Body of pancreas (tissue), 4 donors: Measurements from ENCODE around the gene THAP6. TPM values are rescaled to one million over a fixed set of nuclear protein-coding genes. Genes with fewer than 3 reads are reported as not detected.
"Not testable (repeated sequence)": the region's sequence is repeated elsewhere in the genome, so short reads cannot be mapped to it uniquely, and the experiment has no call there.

Experiments used
- ATAC-seq: fragments of 150-250 bp; one replicate; pipeline ENCODE4 v1.9.1; 2016
- DNase-seq, 4 donors: peaks; one replicate each; pipeline ENCODE4 v3.0.0-alpha.2; 2019
- H3K27ac ChIP-seq, 4 donors: fragments of 200-600 bp; sonication (generic); 1 replicate in 3 of 4; 2 replicates in 1 of 4; pipeline versions ENCODE4 v1.5.1 to v1.6.1; 2016 to 2019; ENCODE audit warnings: mild to moderate bottlenecking in 1 of 4, mixed read lengths in 1 of 4, moderate library complexity in 1 of 4
- H3K27me3 ChIP-seq, 2 donors: fragments of 200-600 bp; sonication (generic); one replicate each; pipeline ENCODE4 v1.6.0; 2016; ENCODE audit warnings: mild to moderate bottlenecking in 1 of 2
- H3K36me3 ChIP-seq, 2 donors: fragments of 200-600 bp; sonication (generic); replicated peaks in 1 of 2; 2 replicates each; pipeline ENCODE4 v1.5.1; 2016; ENCODE audit warnings: low read depth in 2 of 2; ENCODE audit not compliant: insufficient read depth in 1 of 2
- H3K4me1 ChIP-seq: fragments of 200-600 bp; sonication (generic); one replicate; pipeline ENCODE4 v1.6.0; 2016
- H3K4me3 ChIP-seq, 2 donors: fragments of 200-600 bp; sonication (generic); 1 replicate in 1 of 2; 2 replicates in 1 of 2; pipeline ENCODE4 v1.5.1; 2016 to 2019
- H3K9me3 ChIP-seq, 3 donors: fragments of 200-600 bp; sonication (generic); 1 replicate in 2 of 3; 2 replicates in 1 of 3; pipeline ENCODE4 v1.5.1; 2016
- CTCF ChIP-seq, 7 experiments: fragments of 450-650 bp in 4 of 7; fragments of 200-600 bp in 3 of 7; sonication (generic) in 3 of 7; IDR thresholded peaks; one replicate each; pipeline ENCODE4 v1.5.1; 2016 to 2019; ENCODE audit warnings: antibody characterized with exemption in 7 of 7
- POLR2A ChIP-seq, 3 donors: fragments of 450-650 bp; IDR thresholded peaks; one replicate each; pipeline ENCODE4 v1.6.1; 2016; ENCODE audit warnings: antibody characterized with exemption in 3 of 3, mild to moderate bottlenecking in 2 of 3
- WGBS, 2 donors: methylation state at CpG; one replicate each; pipeline ENCODE4 v1.1.5; 2017; 5-methylcytosine and 5-hydroxymethylcytosine counted together
- intact Hi-C: fragments of 100-400 bp; cut with DNase I; formaldehyde crosslinking; loops from one replicate; pipeline ENCODE4 v1.15.1; 2023
- total RNA-seq, 2 donors: library from RNA; depleted of rRNA; stranded (reverse); fragments of >200 nt; gene quantifications; one replicate each; pipeline ENCODE4 v1.1.0, GENCODE V29; 2016

THAP6 gene
- total RNA-seq, 2 donors from 2014 or later, result 15.8 to 21.8 TPM

- H3K4me1 ChIP-seq, ATAC-seq, H3K4me3 ChIP-seq, H3K27me3 ChIP-seq, intact Hi-C loops, DNase-seq, H3K27ac ChIP-seq, H3K9me3 ChIP-seq, H3K36me3 ChIP-seq: not testable (repeated sequence)
Observed at GRCh38 chr4:75533926-75534325, 19.7 kb downstream of the THAP6 start.

GRCh38 chr4:75537308-75537707, 23.0 kb downstream of the THAP6 start:
- H3K27ac ChIP-seq, ATAC-seq, H3K27me3 ChIP-seq, H3K4me3 ChIP-seq, H3K9me3 ChIP-seq, H3K36me3 ChIP-seq, DNase-seq, H3K4me1 ChIP-seq, intact Hi-C loops: not testable (repeated sequence)
- WGBS, 2 donors, result 92% methylated on average over 6 of the region's 6 CpGs

- Histone ChIP-seq H3K9me3 (no peaks in the 10 kb centered on the region), H3K36me3 (no peaks in the 10 kb centered on the region), H3K4me3 (no peak overlapping the region), H3K27me3 (no peaks in the 10 kb centered on the region), H3K4me1 (no peaks in the 10 kb centered on the region), H3K27ac (no peak overlapping the region)
- intact Hi-C loops, result no loop called here
- DNase-seq, result no peak
- TF ChIP-seq POLR2A (IDR thresholded peaks at IDR 0.05) (no peak), CTCF (IDR thresholded peaks at IDR 0.05) (no peak)
- no peak for ATAC-seq
Observed at GRCh38 chr4:75542824-75543223, 28.6 kb downstream of the THAP6 start.

GRCh38 chr4:75544220-75544619, 29.9 kb downstream of the THAP6 start:
- H3K36me3 ChIP-seq, intact Hi-C loops, DNase-seq, ATAC-seq, H3K9me3 ChIP-seq, H3K27ac ChIP-seq, H3K4me1 ChIP-seq, H3K4me3 ChIP-seq, H3K27me3 ChIP-seq: not testable (repeated sequence)
- WGBS, 2 donors, result 89 to 92% methylated on average over 8 of the region's 8 CpGs

GRCh38 chr4:75544870-75545269, 30.6 kb downstream of the THAP6 start:
- H3K4me1 ChIP-seq, result peaks cover 4% of the 10 kb centered on the region
- no peaks in the 10 kb centered on the region for H3K27me3 ChIP-seq
- WGBS, 2 donors, result 84 to 86% methylated on average over 3 of the region's 3 CpGs
- intact Hi-C loops, result no loop called here
- DNase-seq (no peak), ATAC-seq (no peak)
- H3K36me3 ChIP-seq, result no peaks in the 10 kb centered on the region
- H3K27ac ChIP-seq, result no peak overlapping the region
- H3K9me3 ChIP-seq, result no peaks in the 10 kb centered on the region
- H3K4me3 ChIP-seq, result no peak overlapping the region
- TF ChIP-seq POLR2A (IDR thresholded peaks at IDR 0.05) (no peak), CTCF (IDR thresholded peaks at IDR 0.05) (no peak)

- Histone ChIP-seq H3K27ac (no peak overlapping the region), H3K27me3 (no peaks in the 10 kb centered on the region), H3K36me3 (no peaks in the 10 kb centered on the region), H3K9me3 (no peaks in the 10 kb centered on the region), H3K4me1 (peaks cover 4% of the 10 kb centered on the region), H3K4me3 (no peak overlapping the region)
- intact Hi-C loops, result no loop called here
- DNase-seq (no peak), ATAC-seq (no peak)
- TF ChIP-seq CTCF (IDR thresholded peaks at IDR 0.05) (no peak), POLR2A (IDR thresholded peaks at IDR 0.05) (no peak)
- 62 to 80% methylated on average over 2 to 3 of the region's 5 CpGs for WGBS, 2 donors
Observed at GRCh38 chr4:75545526-75545925, 31.3 kb downstream of the THAP6 start.
